ENCODE measurements around the gene KNSTRN.

The KNSTRN gene

GRCh38 chr15:40437752-40438687, 55.5 kb downstream of the KNSTRN start:
- Histone ChIP-seq H3K9ac (ENCODE audit: low read length) (peak overlapping the region; percentile 44), H3K9me3 (ENCODE audit: control insufficient read depth, insufficient read depth, low read depth, low read length) (no peaks in the 10 kb centered on the region), H3K4me3 (ENCODE audit: low read depth, low read length) (peak overlapping the region; percentile 63), H3K4me1 (ENCODE audit: control insufficient read depth, insufficient read depth, low read length) (peaks cover 40% of the 10 kb centered on the region), H3K27ac (ENCODE audit: low read depth, low read length) (no peak overlapping the region), H3K36me3 (ENCODE audit: control insufficient read depth, insufficient read depth, low read length) (no peaks in the 10 kb centered on the region), H3K27me3 (ENCODE audit: control insufficient read depth, insufficient read depth, low read length) (peaks cover 46% of the 10 kb centered on the region)

- H3K36me3 ChIP-seq (ENCODE audit: control insufficient read depth, insufficient read depth, low read length) = no peaks in the 10 kb centered on the region
- H3K27ac ChIP-seq (ENCODE audit: low read depth, low read length) = no peak overlapping the region
- H3K4me3 ChIP-seq (ENCODE audit: low read depth, low read length) = peak overlapping the region; percentile 63
- no peaks in the 10 kb centered on the region for H3K9me3 ChIP-seq (ENCODE audit: control insufficient read depth, insufficient read depth, low read depth, low read length)
- H3K27me3 ChIP-seq (ENCODE audit: control insufficient read depth, insufficient read depth, low read length) = peaks cover 39% of the 10 kb centered on the region
- H3K9ac ChIP-seq (ENCODE audit: low read length) = no peak overlapping the region
- H3K4me1 ChIP-seq (ENCODE audit: control insufficient read depth, insufficient read depth, low read length) = peaks cover 47% of the 10 kb centered on the region
These were observed 56.2 kb downstream of the KNSTRN start for GRCh38 chr15:40438712-40439111.

GRCh38 chr15:40439461-40439959, 57.0 kb downstream of the KNSTRN start:
- H3K4me3 ChIP-seq (ENCODE audit: low read depth, low read length) = peak overlapping the region; percentile 63
- H3K27ac ChIP-seq (ENCODE audit: low read depth, low read length) = peak overlapping the region; percentile 64
- H3K4me1 ChIP-seq (ENCODE audit: control insufficient read depth, insufficient read depth, low read length) = peaks cover 55% of the 10 kb centered on the region
- no peaks in the 10 kb centered on the region for H3K36me3 ChIP-seq (ENCODE audit: control insufficient read depth, insufficient read depth, low read length)
- peak overlapping the region; percentile 83 for H3K9ac ChIP-seq (ENCODE audit: low read length)
- H3K9me3 ChIP-seq (ENCODE audit: control insufficient read depth, insufficient read depth, low read depth, low read length) = no peaks in the 10 kb centered on the region
- peaks cover 32% of the 10 kb centered on the region for H3K27me3 ChIP-seq (ENCODE audit: control insufficient read depth, insufficient read depth, low read length)

- peaks cover 26% of the 10 kb centered on the region for H3K27me3 ChIP-seq (ENCODE audit: control insufficient read depth, insufficient read depth, low read length)
- H3K27ac ChIP-seq (ENCODE audit: low read depth, low read length) = peak overlapping the region; percentile 64
- H3K9ac ChIP-seq (ENCODE audit: low read length) = peak overlapping the region; percentile 83
- peaks cover 57% of the 10 kb centered on the region for H3K4me1 ChIP-seq (ENCODE audit: control insufficient read depth, insufficient read depth, low read length)
- H3K9me3 ChIP-seq (ENCODE audit: control insufficient read depth, insufficient read depth, low read depth, low read length) = no peaks in the 10 kb centered on the region
- no peaks in the 10 kb centered on the region for H3K36me3 ChIP-seq (ENCODE audit: control insufficient read depth, insufficient read depth, low read length)
- H3K4me3 ChIP-seq (ENCODE audit: low read depth, low read length) = peak overlapping the region; percentile 63
These were observed 57.6 kb downstream of the KNSTRN start for GRCh38 chr15:40439960-40440742.

GRCh38 chr15:40440743-40441564, 58.4 kb downstream of the KNSTRN start, which contains the start of gene BAHD1:
BAHD1 (plus strand) TSS chr15:40440953; CDS start chr15:40458465, 17,512 bp downstream.
- H3K36me3 ChIP-seq (ENCODE audit: control insufficient read depth, insufficient read depth, low read length) = no peaks in the 10 kb centered on the region
- H3K27ac ChIP-seq (ENCODE audit: low read depth, low read length) = peak within 1 kb of the TSS; percentile 64
- peaks cover 18% of the 10 kb centered on the region; the same call in 1 of the 2 replicates for H3K27me3 ChIP-seq (ENCODE audit: control insufficient read depth, insufficient read depth, low read length)
- H3K9ac ChIP-seq (ENCODE audit: low read length) = peak within 1 kb of the TSS; percentile 83
- H3K4me3 ChIP-seq (ENCODE audit: low read depth, low read length) = peak within 1 kb of the TSS; percentile 72
- H3K4me1 ChIP-seq (ENCODE audit: control insufficient read depth, insufficient read depth, low read length) = peaks cover 58% of the 10 kb centered on the region
- H3K9me3 ChIP-seq (ENCODE audit: control insufficient read depth, insufficient read depth, low read depth, low read length) = no peaks in the 10 kb centered on the region

GRCh38 chr15:40441565-40442531, 59.3 kb downstream of the KNSTRN start:
- peak overlapping the region; percentile 65 for H3K9ac ChIP-seq (ENCODE audit: low read length)
- no peaks in the 10 kb centered on the region for H3K9me3 ChIP-seq (ENCODE audit: control insufficient read depth, insufficient read depth, low read depth, low read length)
- H3K36me3 ChIP-seq (ENCODE audit: control insufficient read depth, insufficient read depth, low read length) = no peaks in the 10 kb centered on the region
- H3K27me3 ChIP-seq (ENCODE audit: control insufficient read depth, insufficient read depth, low read length) = peaks cover 15% of the 10 kb centered on the region; the same call in 1 of the 2 replicates
- H3K4me1 ChIP-seq (ENCODE audit: control insufficient read depth, insufficient read depth, low read length) = peaks cover 65% of the 10 kb centered on the region
- H3K4me3 ChIP-seq (ENCODE audit: low read depth, low read length) = peak overlapping the region; percentile 72
- H3K27ac ChIP-seq (ENCODE audit: low read depth, low read length) = no peak overlapping the region

GRCh38 chr15:40443255-40443654, 60.7 kb downstream of the KNSTRN start:
- Histone ChIP-seq H3K4me3 (ENCODE audit: low read depth, low read length) (peak overlapping the region; percentile 72), H3K27me3 (ENCODE audit: control insufficient read depth, insufficient read depth, low read length) (peaks cover 6% of the 10 kb centered on the region; the same call in 1 of the 2 replicates), H3K4me1 (ENCODE audit: control insufficient read depth, insufficient read depth, low read length) (peaks cover 55% of the 10 kb centered on the region), H3K9ac (ENCODE audit: low read length) (no peak overlapping the region), H3K36me3 (ENCODE audit: control insufficient read depth, insufficient read depth, low read length) (no peaks in the 10 kb centered on the region), H3K9me3 (ENCODE audit: control insufficient read depth, insufficient read depth, low read depth, low read length) (no peaks in the 10 kb centered on the region), H3K27ac (ENCODE audit: low read depth, low read length) (no peak overlapping the region)

GRCh38 chr15:40443846-40444245, 61.3 kb downstream of the KNSTRN start:
- Histone ChIP-seq H3K9ac (ENCODE audit: low read length) (no peak overlapping the region), H3K4me1 (ENCODE audit: control insufficient read depth, insufficient read depth, low read length) (peaks cover 49% of the 10 kb centered on the region), H3K27ac (ENCODE audit: low read depth, low read length) (no peak overlapping the region), H3K27me3 (ENCODE audit: control insufficient read depth, insufficient read depth, low read length) (peaks cover under 1% of the 10 kb centered on the region; the same call in 1 of the 2 replicates), H3K4me3 (ENCODE audit: low read depth, low read length) (peak overlapping the region; percentile 72), H3K36me3 (ENCODE audit: control insufficient read depth, insufficient read depth, low read length) (no peaks in the 10 kb centered on the region), H3K9me3 (ENCODE audit: control insufficient read depth, insufficient read depth, low read depth, low read length) (no peaks in the 10 kb centered on the region)
